GM23338 (cell line): Measurements from ENCODE around the gene CMKLR1. TPM values are rescaled to one million over a fixed set of nuclear protein-coding genes. Genes with fewer than 3 reads are reported as not detected.

ENCODE experiments used
- ATAC-seq: fragments of 200-7000 bp; cut with Tn5 transposase; 3 replicates; pipeline ENCODE4 v1.9.1; 2020
- DNase-seq: peaks from one replicate; pipeline ENCODE4 v3.0.0-alpha.2; 2015; ENCODE audit warnings: low spot score
- H2AFZ ChIP-seq: fragments of 200-600 bp; sonication (generic); 2 replicates; pipeline ENCODE4 v1.8.0; 2016; ENCODE audit warnings: antibody characterized with exemption, mild to moderate bottlenecking, moderate library complexity
- H3F3A ChIP-seq: fragments of 200-600 bp; sonication (generic); replicated peaks from 2 replicates; pipeline ENCODE4 v1.8.0; 2017; ENCODE audit warnings: antibody characterized with exemption, mixed run types, low read depth
- H3K27ac ChIP-seq: fragments of 200-600 bp; sonication (generic); 2 replicates; pipeline ENCODE4 v1.6.1; 2016; ENCODE audit warnings: low read depth
- H3K27me3 ChIP-seq: fragments of 200-600 bp; sonication (generic); 2 replicates; pipeline ENCODE4 v1.8.0; 2016; ENCODE audit warnings: mild to moderate bottlenecking, mixed run types, moderate library complexity; ENCODE audit not compliant: insufficient read depth
- H3K36me3 ChIP-seq: fragments of 200-600 bp; sonication (generic); 2 replicates; pipeline ENCODE4 v1.8.0; 2016; ENCODE audit warnings: mild to moderate bottlenecking; ENCODE audit not compliant: insufficient read depth
- H3K4me1 ChIP-seq: fragments of 200-600 bp; sonication (generic); 2 replicates; pipeline ENCODE4 v1.8.0; 2016; ENCODE audit warnings: mild to moderate bottlenecking, moderate library complexity; ENCODE audit not compliant: insufficient read depth
- H3K4me2 ChIP-seq: fragments of 200-600 bp; sonication (generic); 2 replicates; pipeline ENCODE4 v1.7.1; 2017; ENCODE audit warnings: mixed run types
- H3K4me3 ChIP-seq: fragments of 200-600 bp; sonication (generic); 2 replicates; pipeline ENCODE4 v1.6.1; 2016; ENCODE audit warnings: mixed run types
- H3K79me2 ChIP-seq: fragments of 200-600 bp; sonication (generic); replicated peaks from 2 replicates; pipeline ENCODE4 v1.8.0; 2017; ENCODE audit warnings: mild to moderate bottlenecking; ENCODE audit not compliant: insufficient read depth
- H3K9me2 ChIP-seq: fragments of 200-600 bp; sonication (generic); 2 replicates; pipeline ENCODE4 v1.8.0; 2017; ENCODE audit not compliant: insufficient read depth
- H4K20me1 ChIP-seq: fragments of 200-600 bp; sonication (generic); replicated peaks from 2 replicates; pipeline ENCODE4 v1.8.0; 2017; ENCODE audit warnings: mild to moderate bottlenecking; ENCODE audit not compliant: insufficient read depth
- H3K27ac Mint-ChIP-seq: 2 replicates; pipeline ENCODE4 v1.8.0; 2020; ENCODE audit warnings: inconsistent platforms, mild to moderate bottlenecking, moderate library complexity, mixed read lengths
- H3K27me3 Mint-ChIP-seq: 3 replicates; pipeline ENCODE4 v1.8.0; 2022; ENCODE audit warnings: low read depth, mild to moderate bottlenecking, moderate library complexity, mixed read lengths, inconsistent platforms; ENCODE audit not compliant: insufficient read depth, poor library complexity
- H3K36me3 Mint-ChIP-seq: 3 replicates; pipeline ENCODE4 v1.8.0; 2021; ENCODE audit warnings: low read depth, mild to moderate bottlenecking, inconsistent platforms, moderate library complexity, mixed read lengths
- H3K4me1 Mint-ChIP-seq: 3 replicates; pipeline ENCODE4 v1.8.0; 2020; ENCODE audit warnings: mild to moderate bottlenecking, inconsistent platforms, mixed read lengths
- H3K4me3 Mint-ChIP-seq: 3 replicates; pipeline ENCODE4 v1.8.0; 2021; ENCODE audit warnings: moderate library complexity, mild to moderate bottlenecking, inconsistent platforms, mixed read lengths
- H3K9me3 Mint-ChIP-seq: 3 replicates; pipeline ENCODE4 v1.8.0; 2020; ENCODE audit warnings: moderate library complexity, mild to moderate bottlenecking, inconsistent platforms, mixed read lengths
- CREB1 ChIP-seq: fragments of 250-450 bp; sonication (Bioruptor Pico); IDR thresholded peaks from 2 replicates; pipeline ENCODE4 v1.5.0; 2020; ENCODE audit warnings: low read depth, mild to moderate bottlenecking, moderate library complexity
- ETS1 ChIP-seq: IDR thresholded peaks from 2 replicates; pipeline ENCODE4 v1.6.1; 2016; ENCODE audit warnings: antibody characterized with exemption
- EZH2 ChIP-seq: fragments of 200-600 bp; sonication (generic); IDR thresholded peaks from one replicate; pipeline ENCODE4 v1.8.0; 2017; ENCODE audit warnings: antibody characterized with exemption, mild to moderate bottlenecking, low read depth; ENCODE audit not compliant: unreplicated experiment
- JUNB ChIP-seq: IDR thresholded peaks from one replicate; pipeline ENCODE4 v1.6.1; 2016; ENCODE audit warnings: antibody characterized with exemption; ENCODE audit not compliant: unreplicated experiment
- POLR2AphosphoS5 ChIP-seq: IDR thresholded peaks from 2 replicates; pipeline ENCODE4 v1.6.1; 2016; ENCODE audit warnings: antibody characterized with exemption, low read depth
- STAT1 ChIP-seq: IDR thresholded peaks from one replicate; pipeline ENCODE4 v1.6.1; 2016; ENCODE audit warnings: antibody characterized with exemption; ENCODE audit not compliant: unreplicated experiment
- ZNF114 ChIP-seq: fragments of 250-450 bp; sonication (Bioruptor Pico); IDR thresholded peaks from 2 replicates; pipeline ENCODE4 v1.5.0; 2020; ENCODE audit warnings: mild to moderate bottlenecking, moderate library complexity
- ZNF462 ChIP-seq: fragments of 250-450 bp; sonication (Bioruptor Pico); IDR thresholded peaks from 2 replicates; pipeline ENCODE4 v1.5.0; 2020; ENCODE audit warnings: mild to moderate bottlenecking, moderate library complexity
- polyA plus RNA-seq: library from polyadenylated mRNA; unstranded; fragments of >200 nt; fragmentation: Nextera tagmentation; extraction: Ambion mirVana; gene quantifications from 2 replicates; pipeline ENCODE4 v1.2.1, GENCODE V29; 2016
- total RNA-seq: library from RNA; depleted of rRNA; stranded (reverse); fragments of >200 nt; shearing (Covaris generic); gene quantifications from 2 replicates; pipeline ENCODE4 v1.2.3, GENCODE V29; 2014

CMKLR1 gene
- total and polyA plus RNA-seq, 2 experiments from 2014 or later: 0.40 to 2.6 TPM

- Histone ChIP-seq H3K9me2 (no peaks in the 10 kb centered on the region), H3K4me3 (no peak overlapping the region), H3K36me3 (no peaks in the 10 kb centered on the region), H3K27ac (no peak overlapping the region), H3K4me2 (no peak overlapping the region), H4K20me1 (no peaks in the 10 kb centered on the region), H3F3A (no peaks in the 10 kb centered on the region), H3K27me3 (no peaks in the 10 kb centered on the region), H2AFZ (no peak overlapping the region), H3K79me2 (no peaks in the 10 kb centered on the region), H3K4me1 (peaks cover 15% of the 10 kb centered on the region)
- DNase-seq (no peak), ATAC-seq (no peak)
- Mint-ChIP-seq H3K4me3 (no peak overlapping the region), H3K36me3 (no peaks in the 10 kb centered on the region), H3K27me3 (peaks cover 5% of the 10 kb centered on the region), H3K27ac (no peak overlapping the region), H3K9me3 (no peaks in the 10 kb centered on the region), H3K4me1 (peaks cover 12% of the 10 kb centered on the region)
- no peak for TF ChIP-seq JUNB
- no peak for TF ChIP-seq STAT1
- no peak for TF ChIP-seq POLR2AphosphoS5
Observed at GRCh38 chr12:108325549-108325948, 13.6 kb downstream of the CMKLR1 start.

- Histone ChIP-seq H3K27me3 (no peaks in the 10 kb centered on the region), H3K27ac (no peak overlapping the region), H3K4me3 (no peak overlapping the region), H3K4me1 (peaks cover 19% of the 10 kb centered on the region), H3K79me2 (no peaks in the 10 kb centered on the region), H3F3A (no peaks in the 10 kb centered on the region), H2AFZ (no peak overlapping the region), H3K36me3 (no peaks in the 10 kb centered on the region), H3K9me2 (no peaks in the 10 kb centered on the region), H3K4me2 (no peak overlapping the region), H4K20me1 (no peaks in the 10 kb centered on the region)
- peaks cover 5% of the 10 kb centered on the region for H3K27me3 Mint-ChIP-seq
- ATAC-seq: no peak
- no peak for DNase-seq
- H3K9me3 Mint-ChIP-seq: no peaks in the 10 kb centered on the region
- H3K36me3 Mint-ChIP-seq: no peaks in the 10 kb centered on the region
- H3K27ac Mint-ChIP-seq: no peak overlapping the region
- peaks cover 17% of the 10 kb centered on the region for H3K4me1 Mint-ChIP-seq
- TF ChIP-seq ZNF114 (CRISPR knock-in tag): no peak
- no peak for TF ChIP-seq EZH2
- no peak for TF ChIP-seq ETS1
- no peak for TF ChIP-seq POLR2AphosphoS5
- TF ChIP-seq JUNB: no peak
- no peak for TF ChIP-seq ZNF462 (CRISPR knock-in tag)
- no peak for TF ChIP-seq CREB1 (CRISPR knock-in tag)
- no peak overlapping the region for H3K4me3 Mint-ChIP-seq
Observed at GRCh38 chr12:108325018-108325358, 14.1 kb downstream of the CMKLR1 start.
